GM19025 (cell line): ENCODE data around the gene PCDHB15.
"Not testable (repeated sequence)": the region's sequence is repeated elsewhere in the genome, so short reads cannot be mapped to it uniquely, and the experiment has no call there.

Experiments used
- ATAC-seq: cut with Tn5 transposase; IDR thresholded peaks from one replicate; pipeline ENCODE4 v1.9.1; 2021; ENCODE audit warnings: mild to moderate bottlenecking, low read depth, moderate library complexity; ENCODE audit not compliant: unreplicated experiment

PCDHB15 gene

GRCh38 chr5:141245250-141245717 lies at the start of gene PCDHB15:
Gene PCDHB15 (plus strand): TSS chr5:141245395. CDS start chr5:141245579, 184 bp downstream.
- no peak for ATAC-seq

GRCh38 chr5:141196363-141196762 lies 48.8 kb upstream of the PCDHB15 start:
- no peak for ATAC-seq

DNA sequence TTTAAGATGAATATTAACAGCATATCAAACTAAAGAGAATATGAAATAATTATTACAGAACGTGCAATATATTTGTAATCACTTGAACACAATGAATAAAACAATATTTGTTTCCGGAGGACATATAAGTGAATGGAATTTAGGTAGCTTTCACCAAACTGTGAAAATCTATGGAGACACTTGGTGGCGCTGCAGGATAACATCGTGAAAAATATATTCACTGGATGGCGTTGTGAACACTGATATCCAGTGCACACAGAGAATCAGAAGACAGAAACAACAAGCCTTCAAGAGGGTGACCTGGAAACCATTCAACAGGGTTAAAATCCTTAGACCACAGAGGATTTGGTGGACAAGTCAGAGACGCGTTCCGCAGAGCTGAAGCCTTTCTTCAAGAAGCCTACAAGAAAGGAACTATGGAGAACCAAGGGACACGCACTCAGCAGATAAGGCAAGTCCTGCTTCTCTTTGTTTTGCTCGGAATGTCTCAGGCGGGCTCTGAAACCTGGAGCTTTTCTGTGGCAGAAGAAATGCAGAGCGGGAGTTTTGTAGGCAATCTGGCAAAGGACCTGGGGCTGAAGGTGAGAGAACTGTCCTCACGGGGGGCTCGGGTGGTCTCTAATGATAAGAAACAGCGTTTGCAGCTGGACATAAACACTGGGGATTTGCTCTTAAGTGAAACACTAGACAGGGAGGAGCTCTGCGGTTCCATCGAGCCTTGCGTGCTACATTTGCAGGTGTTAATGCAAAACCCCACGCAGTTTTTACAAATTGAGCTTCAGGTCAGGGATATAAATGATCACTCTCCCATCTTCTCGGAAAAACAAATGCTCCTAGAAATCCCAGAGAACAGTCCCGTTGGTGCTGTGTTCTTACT lies 45.6 kb upstream of the PCDHB15 start, which contains the start of gene PCDHB11:
TSS of gene PCDHB11 (plus strand) at position 269 of the 877 bp plus-strand sequence. CDS start at position 417, 148 bp downstream.
- no peak for ATAC-seq

DNA sequence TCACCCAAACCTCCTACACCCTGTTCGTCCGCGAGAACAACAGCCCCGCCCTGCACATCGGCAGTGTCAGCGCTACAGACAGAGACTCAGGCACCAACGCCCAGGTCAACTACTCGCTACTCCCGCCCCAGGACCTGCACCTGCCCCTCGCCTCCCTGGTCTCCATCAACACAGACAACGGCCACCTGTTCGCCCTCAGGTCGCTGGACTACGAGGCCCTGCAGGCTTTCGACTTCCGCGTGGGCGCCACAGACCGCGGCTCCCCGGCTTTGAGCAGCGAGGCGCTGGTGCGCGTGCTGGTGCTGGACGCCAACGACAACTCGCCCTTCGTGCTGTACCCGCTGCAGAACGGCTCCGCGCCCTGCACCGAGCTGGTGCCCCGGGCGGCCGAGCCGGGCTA lies 44.1 kb upstream of the PCDHB15 start:
- ATAC-seq: not testable (repeated sequence)

GRCh38 chr5:141201646-141202045 lies 43.5 kb upstream of the PCDHB15 start:
- not testable (repeated sequence) for ATAC-seq

DNA sequence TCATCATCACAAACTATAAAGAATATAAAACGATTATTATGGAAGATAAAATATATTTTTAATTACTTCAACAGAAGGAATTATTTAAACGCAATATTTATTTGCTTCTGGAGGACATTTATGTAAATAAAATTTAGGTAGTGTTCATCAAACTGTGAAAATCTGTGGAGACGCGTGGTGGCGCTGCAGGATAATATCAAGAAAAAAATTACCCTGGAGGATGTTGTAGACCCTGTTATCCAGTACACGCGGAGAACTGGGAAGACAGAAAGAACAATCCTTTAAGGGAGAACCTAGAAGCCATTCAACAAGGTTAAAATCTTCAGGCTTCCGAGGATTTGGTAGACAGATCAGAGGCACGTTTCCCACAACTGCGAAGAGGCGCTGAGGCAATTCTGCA lies 36.7 kb upstream of the PCDHB15 start, which contains the start of gene PCDHB12:
TSS of gene PCDHB12 (plus strand) at position 242 of the 400 bp plus-strand sequence. CDS start 189 bp downstream, outside the sequence.
- no peak for ATAC-seq

DNA sequence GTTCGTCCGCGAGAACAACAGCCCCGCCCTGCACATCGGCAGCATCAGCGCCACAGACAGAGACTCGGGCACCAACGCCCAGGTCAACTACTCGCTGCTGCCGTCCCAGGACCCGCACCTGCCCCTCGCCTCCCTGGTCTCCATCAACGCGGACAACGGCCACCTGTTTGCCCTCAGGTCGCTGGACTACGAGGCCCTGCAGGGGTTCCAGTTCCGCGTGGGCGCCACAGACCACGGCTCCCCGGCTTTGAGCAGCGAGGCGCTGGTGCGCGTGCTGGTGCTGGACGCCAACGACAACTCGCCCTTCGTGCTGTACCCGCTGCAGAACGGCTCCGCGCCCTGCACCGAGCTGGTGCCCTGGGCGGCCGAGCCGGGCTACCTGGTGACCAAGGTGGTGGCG lies 34.9 kb upstream of the PCDHB15 start:
- not testable (repeated sequence) for ATAC-seq

DNA sequence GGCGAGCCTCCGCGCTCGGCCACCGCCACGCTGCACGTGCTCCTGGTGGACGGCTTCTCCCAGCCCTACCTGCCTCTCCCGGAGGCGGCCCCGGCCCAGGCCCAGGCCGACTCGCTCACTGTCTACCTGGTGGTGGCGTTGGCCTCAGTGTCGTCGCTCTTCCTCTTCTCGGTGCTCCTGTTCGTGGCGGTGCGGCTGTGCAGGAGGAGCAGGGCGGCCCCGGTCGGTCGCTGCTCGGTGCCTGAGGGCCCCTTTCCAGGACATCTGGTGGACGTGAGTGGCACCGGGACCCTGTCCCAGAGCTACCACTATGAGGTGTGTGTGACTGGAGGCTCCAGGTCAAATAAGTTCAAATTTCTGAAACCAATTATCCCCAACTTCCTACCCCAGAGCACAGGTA lies 34.3 kb upstream of the PCDHB15 start:
- ATAC-seq: not testable (repeated sequence)

DNA sequence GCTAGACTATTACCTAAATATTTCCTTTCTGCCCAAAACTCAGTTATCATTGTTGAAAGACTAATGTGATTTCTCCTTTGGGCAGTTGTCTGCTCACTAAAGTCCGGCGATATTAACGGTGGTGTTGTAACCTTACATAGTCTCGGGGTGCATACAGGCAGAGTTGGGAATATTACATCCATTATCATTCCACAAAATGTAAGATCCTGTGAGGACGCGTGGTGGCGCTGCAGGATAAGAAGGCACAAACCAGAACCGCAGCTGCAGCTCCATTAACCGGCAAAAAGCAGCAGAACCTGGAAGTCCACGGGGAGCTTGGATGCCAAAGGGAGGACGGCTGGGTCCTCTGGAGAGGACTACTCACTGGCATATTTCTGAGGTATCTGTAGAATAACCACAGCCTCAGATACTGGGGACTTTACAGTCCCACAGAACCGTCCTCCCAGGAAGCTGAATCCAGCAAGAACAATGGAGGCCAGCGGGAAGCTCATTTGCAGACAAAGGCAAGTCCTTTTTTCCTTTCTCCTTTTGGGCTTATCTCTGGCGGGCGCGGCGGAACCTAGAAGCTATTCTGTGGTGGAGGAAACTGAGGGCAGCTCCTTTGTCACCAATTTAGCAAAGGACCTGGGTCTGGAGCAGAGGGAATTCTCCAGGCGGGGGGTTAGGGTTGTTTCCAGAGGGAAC lies 31.4 kb upstream of the PCDHB15 start, which contains the start of gene PCDHB13:
TSS of gene PCDHB13 (plus strand) at position 264 of the 684 bp plus-strand sequence. CDS start at position 469, 205 bp downstream.
- ATAC-seq: not testable (repeated sequence)

DNA sequence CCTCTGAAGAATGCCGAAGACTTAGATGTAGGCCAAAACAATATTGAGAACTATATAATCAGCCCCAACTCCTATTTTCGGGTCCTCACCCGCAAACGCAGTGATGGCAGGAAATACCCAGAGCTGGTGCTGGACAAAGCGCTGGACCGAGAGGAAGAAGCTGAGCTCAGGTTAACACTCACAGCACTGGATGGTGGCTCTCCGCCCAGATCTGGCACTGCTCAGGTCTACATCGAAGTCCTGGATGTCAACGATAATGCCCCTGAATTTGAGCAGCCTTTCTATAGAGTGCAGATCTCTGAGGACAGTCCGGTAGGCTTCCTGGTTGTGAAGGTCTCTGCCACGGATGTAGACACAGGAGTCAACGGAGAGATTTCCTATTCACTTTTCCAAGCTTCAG lies 30.6 kb upstream of the PCDHB15 start:
- not testable (repeated sequence) for ATAC-seq

DNA sequence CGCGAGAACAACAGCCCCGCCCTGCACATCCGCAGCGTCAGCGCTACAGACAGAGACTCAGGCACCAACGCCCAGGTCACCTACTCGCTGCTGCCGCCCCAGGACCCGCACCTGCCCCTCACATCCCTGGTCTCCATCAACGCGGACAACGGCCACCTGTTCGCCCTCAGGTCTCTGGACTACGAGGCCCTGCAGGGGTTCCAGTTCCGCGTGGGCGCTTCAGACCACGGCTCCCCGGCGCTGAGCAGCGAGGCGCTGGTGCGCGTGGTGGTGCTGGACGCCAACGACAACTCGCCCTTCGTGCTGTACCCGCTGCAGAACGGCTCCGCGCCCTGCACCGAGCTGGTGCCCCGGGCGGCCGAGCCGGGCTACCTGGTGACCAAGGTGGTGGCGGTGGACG lies 29.7 kb upstream of the PCDHB15 start:
- ATAC-seq: not testable (repeated sequence)

DNA sequence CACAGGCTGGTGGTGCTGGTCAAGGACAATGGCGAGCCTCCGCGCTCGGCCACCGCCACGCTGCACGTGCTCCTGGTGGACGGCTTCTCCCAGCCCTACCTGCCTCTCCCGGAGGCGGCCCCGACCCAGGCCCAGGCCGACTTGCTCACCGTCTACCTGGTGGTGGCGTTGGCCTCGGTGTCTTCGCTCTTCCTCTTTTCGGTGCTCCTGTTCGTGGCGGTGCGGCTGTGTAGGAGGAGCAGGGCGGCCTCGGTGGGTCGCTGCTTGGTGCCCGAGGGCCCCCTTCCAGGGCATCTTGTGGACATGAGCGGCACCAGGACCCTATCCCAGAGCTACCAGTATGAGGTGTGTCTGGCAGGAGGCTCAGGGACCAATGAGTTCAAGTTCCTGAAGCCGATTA lies 29.2 kb upstream of the PCDHB15 start:
- not testable (repeated sequence) for ATAC-seq

DNA sequence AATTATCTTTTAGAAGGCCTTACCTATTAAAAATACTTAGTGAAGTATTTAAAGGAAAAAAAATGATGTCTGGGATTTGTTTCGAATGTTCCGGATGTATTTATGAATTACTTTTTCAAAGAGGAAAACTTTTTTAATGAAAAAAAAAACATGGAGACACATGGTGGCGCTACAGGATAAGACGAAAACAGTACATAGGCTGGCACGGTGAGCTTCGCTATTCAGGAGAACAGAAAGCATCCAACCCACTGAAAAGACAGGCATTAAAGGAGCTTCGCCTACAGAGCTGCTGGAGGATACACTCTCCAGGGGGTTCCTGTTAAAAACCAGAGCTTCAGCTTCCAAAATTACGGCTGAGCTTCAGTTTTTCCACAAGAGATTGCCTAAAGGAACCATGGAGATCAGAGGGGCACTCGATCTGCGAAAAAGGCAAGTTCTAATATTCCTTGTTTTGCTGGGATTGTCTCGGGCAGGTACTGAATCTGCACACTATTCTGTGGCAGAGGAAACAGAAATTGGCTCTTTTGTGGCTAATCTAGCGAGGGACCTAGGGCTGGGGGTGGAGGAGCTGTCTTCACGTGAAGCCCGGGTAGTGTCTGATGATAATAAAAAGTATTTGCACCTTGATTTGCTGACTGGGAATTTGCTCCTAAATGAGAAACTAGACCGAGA lies 21.9 kb upstream of the PCDHB15 start, which contains the start of gene PCDHB14:
TSS of gene PCDHB14 (plus strand) at position 232 of the 672 bp plus-strand sequence. CDS start at position 395, 163 bp downstream.
- ATAC-seq: no peak

- not testable (repeated sequence) for ATAC-seq
Measured at GRCh38 chr5:141224844-141225243, 20.4 kb upstream of the PCDHB15 start.

DNA sequence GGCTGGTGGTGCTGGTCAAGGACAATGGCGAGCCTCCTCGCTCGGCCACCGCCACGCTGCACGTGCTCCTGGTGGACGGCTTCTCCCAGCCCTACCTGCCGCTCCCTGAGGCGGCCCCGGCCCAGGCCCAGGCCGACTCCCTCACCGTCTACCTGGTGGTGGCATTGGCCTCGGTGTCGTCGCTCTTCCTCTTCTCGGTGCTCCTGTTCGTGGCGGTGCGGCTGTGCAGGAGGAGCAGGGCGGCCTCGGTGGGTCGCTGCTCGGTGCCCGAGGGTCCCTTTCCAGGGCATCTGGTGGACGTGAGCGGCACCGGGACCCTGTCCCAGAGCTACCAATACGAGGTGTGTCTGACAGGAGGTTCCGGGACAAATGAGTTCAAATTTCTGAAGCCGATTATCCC lies 19.8 kb upstream of the PCDHB15 start:
- not testable (repeated sequence) for ATAC-seq

DNA sequence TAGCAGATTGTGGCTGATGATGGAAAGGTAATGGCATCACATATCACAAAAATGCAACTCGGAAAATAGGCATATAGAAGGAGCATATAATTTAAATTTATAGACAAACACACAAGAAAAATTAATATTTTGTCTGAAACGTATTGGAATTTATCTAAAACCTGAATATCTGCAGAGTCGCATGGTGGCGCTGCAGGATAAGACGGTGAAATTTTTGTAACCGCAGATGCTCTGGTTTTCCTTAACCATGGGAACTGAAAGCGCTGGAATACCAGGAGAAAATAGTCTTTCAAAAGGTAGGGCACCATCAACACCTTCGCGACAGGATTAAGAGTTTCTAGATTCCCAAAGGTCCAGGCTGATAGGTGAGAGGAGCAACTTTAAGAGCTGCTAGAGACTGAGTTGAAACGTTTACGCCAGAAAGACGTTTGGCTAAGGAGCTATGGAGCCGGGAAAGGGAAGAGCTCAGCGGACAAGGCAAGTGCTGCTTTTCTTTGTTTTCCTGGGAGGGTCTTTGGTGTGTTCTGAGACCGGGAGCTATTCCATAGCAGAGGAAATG lies 11.0 kb upstream of the PCDHB15 start:
- ATAC-seq: no peak

- ATAC-seq: not testable (repeated sequence)
Measured at GRCh38 chr5:141235922-141236321, 9.3 kb upstream of the PCDHB15 start.

GRCh38 chr5:141236516-141237313 lies 8.5 kb upstream of the PCDHB15 start:
- no peak for ATAC-seq

- no peak for ATAC-seq
Measured at GRCh38 chr5:141241496-141241895, 3.7 kb upstream of the PCDHB15 start.
